ENCODE results near the gene IFT81.
"Not testable (repeated sequence)": the region's sequence is repeated elsewhere in the genome, so short reads cannot be mapped to it uniquely, and the experiment has no call there.

IFT81 gene

GRCh38 chr12:110244372-110244771, 120.2 kb downstream of the IFT81 start:
- no peak for DNase-seq (ENCODE audit: low spot score)

DNA sequence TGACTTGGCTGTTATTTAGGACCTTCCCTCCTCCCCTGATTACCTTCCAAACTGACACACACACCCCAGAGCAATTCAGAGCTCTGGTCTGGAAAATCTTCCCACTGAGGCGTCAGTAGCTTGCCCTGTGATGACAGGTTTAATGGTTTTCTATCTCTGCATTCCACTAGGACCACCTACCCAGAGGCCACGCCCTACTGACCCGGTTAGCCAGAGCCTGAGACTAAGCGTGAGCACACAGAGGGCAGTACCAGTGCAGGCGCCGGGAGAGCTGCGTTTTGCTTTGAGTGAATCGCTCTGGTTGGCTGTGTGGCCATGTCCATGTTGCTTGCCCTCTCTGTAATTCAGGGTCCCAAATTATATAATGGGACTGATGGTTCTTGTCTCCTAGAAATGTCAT, 120.7 kb downstream of the IFT81 start:
- DNase-seq (ENCODE audit: low spot score), result no peak

DNA sequence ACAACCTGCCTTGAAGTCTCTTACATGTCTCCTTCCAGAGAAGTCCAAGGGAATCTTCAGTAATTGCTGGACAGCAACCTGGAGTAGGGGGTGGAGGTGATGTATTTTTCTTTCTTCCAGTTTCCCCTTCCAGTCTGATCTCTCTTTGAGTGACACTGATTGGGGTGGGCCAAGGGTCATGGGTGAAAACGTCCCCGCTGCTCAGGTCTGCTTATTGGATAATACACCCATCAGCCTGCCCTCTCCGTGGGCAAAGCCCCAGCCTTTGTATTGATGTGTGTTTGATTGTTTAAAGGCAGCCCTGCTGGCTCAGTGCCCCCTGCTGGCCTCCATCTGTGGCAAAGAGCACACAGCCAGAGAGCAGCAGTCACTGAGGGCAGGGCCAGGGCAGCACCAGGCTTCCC, 121.2 kb downstream of the IFT81 start:
- DNase-seq (ENCODE audit: low spot score), result no peak

DNA sequence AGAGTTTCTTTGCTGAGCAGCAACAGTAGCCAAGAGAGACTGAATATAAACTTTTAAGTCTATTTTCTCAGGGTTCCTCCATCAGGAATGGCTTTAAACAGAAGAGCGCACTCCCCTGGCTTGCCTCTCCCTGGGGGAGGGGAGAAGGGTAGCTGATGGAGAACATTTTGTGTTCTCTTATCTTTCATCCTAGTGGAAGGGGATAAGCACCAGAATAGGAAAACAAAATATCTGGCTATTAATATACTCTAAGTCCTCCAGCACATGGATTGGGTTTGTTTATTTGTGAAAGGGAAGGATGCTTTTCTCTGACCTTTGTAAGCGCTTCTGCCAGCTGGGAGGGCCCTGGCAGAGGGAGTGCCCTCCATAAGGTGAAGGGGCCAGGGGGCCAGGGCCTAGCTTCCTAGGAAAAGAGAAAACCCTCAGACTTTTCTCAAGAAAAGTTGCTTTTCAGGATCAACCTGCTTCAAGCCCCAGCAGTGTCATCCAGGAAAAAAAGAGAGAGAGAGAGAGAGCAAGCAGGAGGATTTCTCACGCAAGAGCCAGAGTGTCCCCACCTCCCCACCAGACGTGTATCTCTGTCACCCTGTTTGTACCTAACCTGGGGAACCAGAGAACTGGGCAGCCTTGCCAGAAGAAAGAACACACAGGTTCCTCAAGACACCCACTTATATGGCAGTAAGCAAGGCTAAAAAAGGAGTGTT, 122.6 kb downstream of the IFT81 start:
- no peak for DNase-seq (ENCODE audit: low spot score)

- no peak for DNase-seq (ENCODE audit: low spot score)
Observed at GRCh38 chr12:110247340-110248095, 123.4 kb downstream of the IFT81 start.

DNA sequence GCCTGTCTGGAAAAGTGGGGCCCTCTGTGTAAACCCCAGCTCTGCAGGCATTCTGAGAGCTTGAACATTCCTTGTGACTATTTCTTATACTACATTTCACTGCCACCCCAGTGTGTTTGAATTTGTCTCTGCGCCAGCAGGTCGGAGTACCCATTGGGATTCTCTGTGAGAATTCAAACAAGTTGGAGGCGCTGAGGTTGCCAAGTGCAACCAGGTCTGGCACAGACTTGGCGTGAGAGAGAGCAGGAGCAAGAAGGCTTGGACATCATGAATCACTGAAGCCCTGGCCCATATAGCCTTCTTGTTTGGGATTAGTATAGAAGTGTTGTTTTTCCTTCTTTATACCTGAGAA, 123.9 kb downstream of the IFT81 start:
- no peak for DNase-seq (ENCODE audit: low spot score)

DNA sequence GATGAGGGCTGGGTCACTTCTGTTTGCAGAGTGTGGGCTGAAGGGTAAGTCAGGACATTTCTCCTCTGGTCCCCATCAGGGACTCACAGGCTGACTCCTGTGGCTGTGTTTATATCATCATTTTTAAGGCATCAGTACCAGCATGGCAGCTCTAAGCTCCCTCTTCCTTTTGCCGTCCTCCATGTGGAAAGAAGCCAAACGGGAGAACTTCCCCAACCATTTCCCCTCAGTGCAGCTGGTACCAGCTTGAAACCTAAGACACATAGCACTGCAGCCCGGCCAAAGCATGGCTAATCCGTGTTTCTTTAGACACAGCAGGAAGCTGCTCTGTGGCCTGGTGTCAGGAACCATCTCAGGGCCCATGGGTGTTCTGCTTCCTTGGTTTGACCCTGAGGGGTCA, 124.9 kb downstream of the IFT81 start:
- no peak for DNase-seq (ENCODE audit: low spot score)

DNA sequence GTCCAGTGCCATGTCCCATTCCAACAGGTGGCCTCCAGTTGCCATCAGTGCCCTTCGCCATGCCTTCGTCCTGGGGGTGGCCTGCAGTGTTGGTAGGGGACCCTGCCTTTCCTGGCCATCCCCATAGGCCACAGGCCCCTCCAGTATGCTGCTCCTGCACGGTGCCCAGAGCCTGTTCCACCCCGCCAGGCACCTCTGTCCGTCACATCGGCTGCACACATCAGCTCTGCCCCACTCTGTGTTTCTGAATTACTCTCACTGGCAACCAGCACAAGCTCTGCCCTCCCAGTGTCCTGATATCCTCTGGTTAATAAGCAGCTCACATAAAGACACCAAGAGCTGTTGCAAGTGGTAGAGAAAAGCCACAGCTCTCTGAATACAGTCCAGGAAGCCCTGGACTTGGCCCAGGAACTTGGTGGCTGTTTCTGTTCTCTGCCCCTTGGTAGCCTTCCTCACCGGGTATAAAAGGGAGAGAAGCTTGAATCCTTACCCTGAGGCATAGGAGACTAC, 125.6 kb downstream of the IFT81 start:
- DNase-seq (ENCODE audit: low spot score), result no peak

DNA sequence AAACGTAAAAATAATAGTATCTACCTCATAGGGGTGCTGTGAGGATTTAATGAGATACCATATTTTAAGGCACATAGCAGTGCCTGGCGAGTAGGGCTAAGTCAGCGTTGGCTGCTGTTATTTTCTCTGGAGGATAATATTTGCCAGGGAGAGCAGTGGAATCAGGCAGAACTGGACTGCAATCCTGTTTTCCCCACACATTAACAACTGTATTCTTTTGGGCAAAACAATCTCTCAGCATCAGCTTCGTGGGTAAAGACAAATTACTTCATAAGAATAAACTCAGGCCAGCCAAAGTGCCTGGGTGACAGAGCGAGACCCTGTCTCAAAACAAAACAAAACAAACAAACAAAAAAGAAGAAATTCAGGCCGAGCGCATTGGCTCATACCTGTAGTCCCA, 127.2 kb downstream of the IFT81 start:
- DNase-seq (ENCODE audit: low spot score), result no peak

DNA sequence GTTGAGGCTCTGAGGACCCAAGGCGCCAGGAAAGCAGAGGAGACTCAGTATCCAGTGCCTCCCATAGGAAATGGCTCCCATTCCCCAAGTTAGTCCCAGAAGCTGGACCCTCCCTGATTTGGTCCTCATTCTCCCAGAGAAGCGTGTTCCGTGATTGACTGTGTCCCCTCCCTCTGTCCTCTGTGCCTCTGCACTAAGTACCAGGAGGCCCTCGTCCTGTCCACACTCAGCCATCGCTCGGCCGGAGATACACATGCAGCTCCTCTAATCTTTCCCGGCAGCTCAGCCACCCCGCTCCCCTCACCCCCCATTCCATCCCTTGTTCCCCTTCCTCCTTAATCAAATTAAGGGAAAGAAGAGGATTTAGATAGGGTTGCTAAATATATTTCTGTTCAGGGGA, 128.6 kb downstream of the IFT81 start:
- DNase-seq (ENCODE audit: low spot score), result no peak

GRCh38 chr12:110253176-110253575, 129.0 kb downstream of the IFT81 start:
- DNase-seq (ENCODE audit: low spot score), result no peak

DNA sequence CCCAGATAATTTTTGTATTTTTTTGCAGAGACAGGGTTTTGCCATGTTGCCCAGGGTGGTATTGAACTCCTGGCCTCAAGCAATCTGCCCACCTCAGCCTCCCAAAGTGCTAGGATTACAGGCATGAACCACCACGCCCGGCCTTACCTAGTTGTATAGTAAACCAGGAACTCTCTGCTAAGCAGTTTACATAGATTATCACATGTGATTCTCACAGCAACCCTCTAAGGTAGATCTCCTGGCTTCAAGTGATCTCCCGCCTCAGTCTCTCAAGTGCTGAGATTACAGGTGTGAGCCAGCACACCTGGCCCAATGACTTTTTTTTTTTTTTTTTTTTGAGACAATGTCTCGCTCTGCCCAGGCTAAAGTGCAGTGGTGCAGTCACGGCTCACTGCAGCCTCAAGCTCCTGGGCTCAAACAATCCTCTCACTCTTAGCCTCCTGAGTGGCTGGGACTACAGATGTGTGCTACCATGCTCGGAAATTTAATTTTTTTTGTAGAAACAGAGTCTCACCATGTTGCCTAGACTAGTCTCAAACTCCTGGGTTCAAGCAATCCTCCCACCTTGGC, 130.9 kb downstream of the IFT81 start:
- no peak for DNase-seq (ENCODE audit: low spot score)

DNA sequence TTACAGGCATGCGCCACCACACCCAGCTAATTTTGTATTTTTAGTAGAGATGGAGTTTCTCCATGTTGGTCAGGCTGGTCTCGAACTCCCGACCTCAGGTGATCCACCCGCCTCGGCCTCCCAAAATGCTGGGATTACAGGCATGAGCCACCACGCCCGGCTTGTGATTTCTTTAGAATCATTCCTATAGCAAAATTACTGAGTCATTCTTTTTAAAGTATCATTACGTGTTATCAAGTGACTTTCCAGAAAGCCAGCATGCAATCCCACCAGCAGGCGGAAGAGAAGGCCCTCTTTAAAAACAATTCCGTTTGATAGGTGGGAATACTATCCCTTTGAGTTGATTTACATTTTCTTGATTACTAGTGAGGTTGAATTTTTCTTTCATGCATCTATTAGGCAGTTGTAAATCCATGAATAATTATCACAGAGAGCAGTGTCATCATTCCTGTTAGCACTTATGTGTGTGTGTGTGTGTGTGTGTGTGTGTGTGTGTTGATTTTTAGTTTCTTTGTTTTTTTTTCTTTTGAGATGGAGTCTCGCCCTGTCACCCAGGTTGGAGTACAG, 131.8 kb downstream of the IFT81 start:
- DNase-seq (ENCODE audit: low spot score), result not testable (repeated sequence)

DNA sequence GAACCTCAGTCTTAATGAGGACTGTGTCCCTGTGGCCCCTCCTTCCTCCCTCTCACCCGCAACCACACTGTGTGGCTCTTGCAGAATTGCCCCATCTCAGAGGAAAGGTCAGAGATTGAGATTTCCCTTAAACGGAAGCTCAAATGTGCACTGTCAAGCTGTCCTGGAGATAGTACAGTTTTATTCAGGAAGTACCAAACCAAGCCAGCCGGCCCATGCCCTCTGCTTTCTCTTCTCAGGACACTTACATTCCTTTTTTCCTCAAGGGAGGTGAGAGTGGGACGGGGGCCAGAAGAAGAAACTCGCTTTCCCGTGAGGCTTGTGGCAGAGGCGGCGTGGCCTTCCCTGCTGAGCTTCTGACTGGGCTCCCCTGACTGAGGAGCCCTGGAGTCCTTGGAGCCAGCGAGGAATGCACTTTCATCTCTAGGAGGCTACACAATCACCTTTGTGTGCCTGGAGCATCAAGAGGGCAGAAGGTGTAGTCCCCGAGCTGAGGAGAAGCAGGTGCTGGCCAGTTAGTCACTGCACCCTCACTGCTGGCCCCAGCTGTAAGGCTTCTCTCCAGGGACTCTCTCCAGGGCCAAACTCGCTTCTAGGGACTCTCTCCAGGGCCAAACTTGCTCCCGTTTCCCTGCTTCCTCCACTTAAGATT, 132.7 kb downstream of the IFT81 start:
- DNase-seq (ENCODE audit: low spot score), result no peak

DNA sequence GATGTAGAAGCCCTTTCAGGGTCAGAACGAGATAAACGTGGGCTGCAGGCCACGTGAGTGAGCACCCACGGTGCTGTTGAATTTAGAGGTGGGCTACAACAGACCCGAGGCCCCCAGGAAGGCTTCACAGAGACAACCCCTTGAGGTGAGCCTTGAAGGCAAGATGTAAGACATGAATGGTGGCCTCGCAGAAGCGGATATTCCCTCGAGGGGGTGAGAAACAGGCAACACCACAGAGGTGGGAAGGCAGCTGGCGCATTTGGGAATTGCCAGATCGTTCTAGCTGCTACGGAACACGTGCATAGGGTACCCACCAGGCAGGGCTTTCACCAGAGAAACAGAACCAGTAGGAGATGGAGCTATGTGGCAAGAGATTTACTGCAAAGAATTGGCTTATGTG, 134.3 kb downstream of the IFT81 start:
- DNase-seq (ENCODE audit: low spot score), result no peak

DNA sequence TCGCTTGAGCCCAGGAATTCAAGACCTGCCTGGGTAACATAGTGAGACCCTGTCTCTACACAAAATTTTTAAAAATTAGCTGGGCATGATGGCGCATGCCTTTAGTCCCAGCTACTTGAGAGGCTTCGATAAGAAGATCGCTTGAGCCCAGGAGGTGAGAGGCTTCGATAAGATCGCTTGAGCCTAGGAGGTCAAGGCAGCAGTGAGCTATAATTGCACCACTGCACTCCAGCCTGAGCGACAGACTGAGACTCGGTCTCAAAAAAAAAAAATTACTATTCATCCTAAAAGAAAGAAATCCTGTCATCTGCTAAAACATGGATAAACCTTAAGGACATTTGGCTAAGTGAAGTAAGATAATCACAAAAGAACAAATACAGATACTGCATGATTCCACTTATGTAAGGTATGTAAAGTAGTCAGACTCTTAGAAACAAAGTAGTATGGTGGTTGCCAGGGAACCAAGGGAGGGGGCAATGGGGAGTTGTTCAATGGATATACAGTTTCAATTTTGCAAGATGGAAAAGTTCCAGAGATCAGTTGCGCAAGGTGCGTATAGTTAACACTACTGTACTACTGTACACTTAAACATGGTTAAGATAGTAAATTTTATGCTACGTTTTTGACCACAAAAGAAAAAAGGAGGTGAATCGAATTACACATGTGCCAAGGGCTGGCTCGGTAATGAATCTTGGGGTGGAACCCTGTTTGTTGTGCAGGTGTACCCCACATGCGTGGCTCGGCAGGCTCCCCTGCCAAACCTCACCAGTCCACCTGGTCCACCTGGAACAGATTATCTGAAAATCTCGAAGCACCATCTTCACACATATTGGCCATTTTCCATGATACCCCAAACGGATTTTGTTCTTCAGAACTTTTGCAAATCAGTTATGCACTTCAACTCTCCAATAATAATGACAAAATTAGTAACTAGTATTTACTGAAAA, 138.6 kb downstream of the IFT81 start:
- no peak for DNase-seq (ENCODE audit: low spot score)

DNA sequence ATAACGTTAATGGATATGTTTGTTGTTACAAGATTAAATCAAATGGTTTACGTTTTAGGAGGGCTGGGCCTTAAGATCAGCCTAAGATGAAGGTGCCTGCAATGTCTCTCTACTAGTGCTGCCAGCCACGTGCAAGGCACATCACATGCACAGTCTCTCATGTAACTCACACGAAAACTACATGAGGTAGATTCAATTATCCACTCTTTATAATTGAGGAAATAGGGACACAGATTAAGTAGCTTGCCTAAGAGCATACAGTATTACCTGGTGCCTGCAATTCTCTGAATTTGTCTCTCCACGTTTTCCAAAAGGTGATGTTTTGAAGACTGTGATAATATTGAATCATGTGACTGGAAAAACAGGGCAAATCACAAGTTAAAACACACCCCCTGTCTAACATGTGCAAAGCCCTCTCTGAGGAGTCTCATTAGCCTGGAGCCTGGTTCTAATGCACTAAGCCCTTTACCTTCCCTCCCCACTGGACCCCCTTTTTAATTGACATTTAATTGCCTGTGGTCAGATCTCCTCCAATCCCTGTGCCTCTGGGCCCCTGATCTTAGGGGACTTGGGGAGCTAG, 142.3 kb downstream of the IFT81 start:
- DNase-seq (ENCODE audit: low spot score), result no peak

- DNase-seq (ENCODE audit: low spot score), result peak; percentile 71
Observed at GRCh38 chr12:110266980-110267620, 142.9 kb downstream of the IFT81 start.

Measured in GM03348 (cell line).